HL-60/S4 (cell line): ENCODE results near the gene MINAR2.

Experiments
- in situ Hi-C: fragments of 300-500 bp; cut with MboI; formaldehyde crosslinking; loops from 2 replicates; pipeline ENCODE4 v1.14.3; 2022; ENCODE audit warnings: low sequenced_read_pairs

MINAR2 gene, protein sequence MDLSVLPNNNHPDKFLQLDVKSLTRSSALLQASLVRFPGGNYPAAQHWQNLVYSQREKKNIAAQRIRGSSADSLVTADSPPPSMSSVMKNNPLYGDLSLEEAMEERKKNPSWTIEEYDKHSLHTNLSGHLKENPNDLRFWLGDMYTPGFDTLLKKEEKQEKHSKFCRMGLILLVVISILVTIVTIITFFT

DNA sequence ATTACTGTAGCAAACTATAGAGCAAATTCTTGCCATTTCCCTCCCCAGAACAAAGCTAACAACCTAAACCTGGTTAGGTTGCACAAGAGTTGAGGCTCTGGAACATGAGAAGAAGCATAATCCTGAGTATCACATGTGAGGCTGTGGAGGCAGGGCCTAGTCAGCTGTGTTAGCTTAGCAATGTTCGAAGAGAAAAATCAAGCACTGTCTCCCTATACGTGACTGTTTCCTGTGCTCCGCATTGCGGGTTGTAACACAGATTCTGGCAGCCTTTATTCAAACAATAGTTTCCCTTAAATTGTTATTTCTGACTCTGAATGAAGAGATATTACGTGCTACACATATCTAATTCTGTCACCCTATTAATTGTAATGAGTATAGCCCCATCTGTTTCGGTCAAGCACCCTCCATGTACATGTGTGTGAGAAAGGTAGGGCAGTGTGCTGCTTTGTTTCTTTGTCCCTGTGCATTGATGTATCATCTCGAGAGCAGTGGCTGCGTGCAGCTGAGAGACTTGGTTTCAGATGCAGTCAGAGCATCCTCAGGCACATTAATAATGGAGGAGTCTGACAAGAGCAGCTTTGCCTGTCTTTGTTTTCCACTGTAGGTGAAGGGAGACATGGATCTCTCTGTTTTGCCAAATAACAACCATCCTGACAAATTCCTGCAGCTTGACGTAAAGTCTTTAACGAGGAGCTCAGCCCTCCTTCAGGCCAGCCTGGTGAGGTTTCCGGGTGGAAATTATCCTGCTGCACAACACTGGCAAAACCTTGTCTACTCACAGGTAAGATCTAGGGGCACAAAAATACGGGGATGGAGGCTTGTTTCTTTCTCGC lies at the start of gene MINAR2:
Gene MINAR2, plus strand, starts transcription at position 523 of the 836 bp plus-strand sequence. Its CDS starts 97 bp downstream, at position 620.
- in situ Hi-C loops: no loop called here

DNA sequence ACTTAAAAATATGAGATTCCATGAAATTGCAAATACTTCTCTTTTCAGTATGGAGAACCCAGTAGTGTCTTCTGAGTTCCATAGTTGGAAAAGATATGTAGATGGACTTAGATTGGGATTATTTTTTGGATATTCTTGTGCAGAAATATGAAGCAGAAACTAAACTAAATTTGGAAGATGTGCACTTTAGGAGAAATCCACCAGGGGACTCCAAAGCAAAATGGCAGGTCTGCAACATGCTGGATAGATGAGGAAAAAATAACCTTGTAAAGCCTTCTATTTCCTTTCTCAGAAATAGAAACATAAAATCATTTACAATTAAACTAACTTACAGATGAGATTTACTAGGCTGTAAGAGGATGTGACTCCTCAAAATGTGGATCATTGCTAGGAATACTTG lies 49.2 kb upstream of the MINAR2 start:
- in situ Hi-C loops: no loop called here

DNA sequence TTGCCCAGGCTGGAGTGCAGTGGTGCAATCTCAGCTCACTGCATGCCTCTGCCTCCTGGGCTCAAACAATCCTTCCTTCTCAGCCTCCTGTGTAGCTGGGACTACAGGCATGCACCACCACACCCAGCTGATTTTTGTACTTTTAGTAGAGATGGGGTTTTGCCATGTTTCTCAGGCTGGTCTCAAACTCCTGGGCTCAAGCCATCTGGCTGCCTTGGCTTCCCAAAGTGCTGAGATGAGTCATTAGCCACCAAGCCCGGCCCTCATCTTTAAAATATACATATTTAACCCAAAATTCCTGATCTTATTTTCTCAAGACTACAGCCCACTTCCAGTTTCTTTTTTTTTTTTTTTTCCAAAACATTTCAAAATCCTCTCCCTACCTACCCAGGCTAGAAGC lies 31.7 kb upstream of the MINAR2 start:
- in situ Hi-C loops: no loop called here

DNA sequence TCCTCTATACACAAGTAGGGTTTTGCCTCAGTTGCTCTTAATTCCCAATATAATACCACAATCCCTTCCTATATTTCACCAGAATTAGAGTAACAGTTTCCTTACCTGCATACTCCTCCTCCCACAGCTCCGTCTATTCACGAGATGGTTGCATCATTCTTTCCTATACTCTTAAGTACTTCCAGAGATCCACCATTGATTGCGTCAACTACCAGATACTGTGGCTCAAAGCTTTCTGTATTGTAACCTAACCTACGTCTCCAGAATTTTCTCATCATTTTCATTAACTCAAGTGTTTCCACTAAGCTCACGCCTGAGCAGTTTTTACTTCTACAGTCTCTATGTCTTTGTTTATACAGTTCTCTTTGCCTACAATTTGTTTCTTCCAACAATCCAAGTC lies 31.2 kb upstream of the MINAR2 start:
- in situ Hi-C loops: no loop called here

DNA sequence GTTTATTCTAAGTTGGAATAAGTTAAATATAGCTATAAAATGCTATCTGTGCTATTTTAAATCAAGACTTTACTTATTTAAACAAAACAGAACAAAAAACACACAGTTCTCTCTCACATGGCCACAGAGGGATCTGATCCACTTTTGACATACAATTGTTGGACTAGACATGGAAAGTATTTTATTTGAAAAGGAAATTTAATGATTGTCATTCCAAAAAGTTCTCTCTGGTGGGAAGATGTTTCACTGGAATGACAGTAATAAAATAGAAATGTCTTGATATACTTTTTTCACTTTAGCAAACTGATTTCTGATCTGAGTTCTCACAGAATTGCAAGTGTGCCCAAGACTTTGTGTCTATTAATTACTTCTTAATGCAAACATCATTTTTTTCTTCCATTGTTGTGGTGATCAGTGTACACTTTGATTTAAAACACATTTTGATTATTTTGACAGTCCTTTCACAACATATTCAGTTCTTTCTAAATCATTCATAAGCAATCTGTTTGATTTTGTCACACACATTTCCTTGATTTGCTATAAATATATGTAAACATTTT lies 30.1 kb upstream of the MINAR2 start:
- in situ Hi-C loops: no loop called here

DNA sequence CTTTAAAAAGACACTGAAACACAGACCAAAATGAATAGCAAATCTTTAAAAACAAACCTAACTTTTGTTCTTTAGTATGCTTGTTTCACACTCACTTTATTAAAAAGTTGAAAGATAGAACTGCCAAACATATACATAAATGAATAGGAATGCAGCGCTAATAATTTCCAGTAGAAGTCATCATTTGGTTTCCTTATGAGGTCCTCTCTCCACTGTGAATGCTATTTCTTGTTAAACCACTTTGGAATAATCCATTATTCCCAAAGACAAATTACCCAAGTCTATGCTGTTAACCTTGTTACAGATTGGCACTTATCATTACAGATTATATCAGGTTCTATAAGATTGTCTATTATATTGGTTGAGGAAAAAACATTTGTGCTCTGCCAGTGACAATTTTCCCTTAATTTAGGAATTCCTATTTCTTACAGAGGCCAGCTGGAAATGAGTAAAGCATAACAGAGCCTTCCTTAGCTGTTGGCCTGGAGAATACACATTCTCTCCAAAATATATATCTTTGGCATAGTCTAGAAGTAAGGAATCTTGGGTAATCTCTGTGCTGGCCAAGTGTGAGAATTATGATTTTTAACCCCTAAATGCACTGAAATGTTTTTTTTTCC lies 29.3 kb upstream of the MINAR2 start:
- in situ Hi-C loops: no loop called here

DNA sequence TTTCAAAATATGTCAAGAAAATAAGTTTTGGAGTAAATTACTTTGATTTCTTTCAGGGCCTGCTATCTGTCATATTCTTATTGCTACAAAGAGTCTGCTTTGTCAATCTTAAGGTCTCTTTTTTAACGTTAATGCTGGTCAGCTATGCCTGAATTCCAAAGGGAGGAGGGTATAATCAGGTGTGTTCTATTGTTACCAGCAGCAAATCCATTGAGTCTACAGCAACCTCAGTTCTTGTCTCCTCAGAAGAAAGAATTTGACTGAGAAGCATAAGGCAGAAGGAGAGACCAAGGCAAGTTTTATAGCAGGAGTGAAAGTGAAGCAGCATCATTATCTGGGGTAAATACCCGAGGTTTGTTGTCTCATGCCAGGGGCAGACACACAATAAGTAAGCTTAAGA lies 23.7 kb upstream of the MINAR2 start:
- in situ Hi-C loops: no loop called here

DNA sequence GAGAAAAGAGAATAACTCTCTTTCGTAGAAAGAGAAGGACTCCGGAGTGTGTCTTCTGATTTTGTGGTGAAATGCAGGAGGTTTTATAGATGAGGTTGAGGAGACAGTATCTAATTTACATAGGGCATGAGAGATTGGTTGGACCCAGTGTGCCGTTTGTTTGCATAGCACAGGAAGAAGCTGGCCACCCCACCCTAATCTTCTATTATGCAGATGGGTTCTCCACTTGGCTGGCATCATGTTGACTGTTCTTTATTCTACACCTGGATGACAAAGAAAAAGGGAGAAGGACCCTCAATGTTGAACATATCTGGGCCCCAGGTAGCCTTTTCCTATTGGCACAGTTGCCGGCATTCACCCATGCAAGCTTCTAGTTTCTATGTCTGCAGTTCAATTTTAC lies 23.2 kb upstream of the MINAR2 start:
- in situ Hi-C loops: no loop called here

DNA sequence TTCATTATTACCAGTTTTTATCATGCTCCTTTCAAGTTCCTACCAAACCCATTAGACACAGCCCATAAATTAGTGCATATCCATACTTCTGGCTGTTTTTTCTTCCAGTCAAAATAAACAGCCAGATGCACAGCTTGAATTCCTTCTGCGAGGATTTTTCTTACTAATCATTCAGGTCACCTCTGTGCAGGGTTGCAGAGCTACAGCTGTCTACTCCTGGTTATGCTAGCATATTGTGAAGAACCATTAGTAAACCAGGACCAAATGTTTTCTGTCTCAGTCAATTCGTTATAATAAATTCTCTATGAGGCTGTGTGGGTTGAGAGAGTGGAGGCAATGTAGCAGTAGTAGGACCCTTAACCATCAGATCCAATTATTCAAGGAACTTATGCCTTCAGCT lies 8.1 kb upstream of the MINAR2 start:
- in situ Hi-C loops: no loop called here

DNA sequence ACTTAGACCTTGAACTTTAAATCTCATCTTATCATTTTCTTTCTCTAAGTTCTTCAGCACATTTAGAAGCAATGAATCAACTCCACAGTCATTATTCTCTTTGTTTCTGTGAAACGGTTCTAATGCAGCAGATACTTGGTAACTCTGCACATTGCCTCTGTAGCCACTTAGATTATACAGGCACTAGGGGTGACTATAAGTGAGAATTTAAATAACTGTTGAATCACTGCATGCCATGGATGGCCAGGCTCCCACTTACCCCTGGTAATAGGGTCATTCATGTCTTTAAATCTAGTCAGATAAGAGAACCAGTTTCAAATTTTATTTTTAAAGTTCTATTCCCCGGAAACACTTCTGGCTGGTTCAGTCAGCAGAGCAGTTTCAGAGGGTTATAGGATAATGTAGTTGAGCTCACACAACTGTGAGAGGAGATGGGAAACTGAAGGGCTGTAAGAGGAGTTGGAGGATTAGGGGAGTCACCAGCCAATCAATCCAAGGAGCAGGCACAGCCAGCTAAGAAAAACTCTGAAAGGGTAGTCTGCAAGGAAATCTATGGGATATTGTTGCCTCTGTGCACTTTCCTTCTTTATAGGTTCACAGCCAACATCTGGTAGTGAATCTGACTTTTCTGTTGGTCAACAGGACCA lies 4.2 kb upstream of the MINAR2 start:
- in situ Hi-C loops: no loop called here

DNA sequence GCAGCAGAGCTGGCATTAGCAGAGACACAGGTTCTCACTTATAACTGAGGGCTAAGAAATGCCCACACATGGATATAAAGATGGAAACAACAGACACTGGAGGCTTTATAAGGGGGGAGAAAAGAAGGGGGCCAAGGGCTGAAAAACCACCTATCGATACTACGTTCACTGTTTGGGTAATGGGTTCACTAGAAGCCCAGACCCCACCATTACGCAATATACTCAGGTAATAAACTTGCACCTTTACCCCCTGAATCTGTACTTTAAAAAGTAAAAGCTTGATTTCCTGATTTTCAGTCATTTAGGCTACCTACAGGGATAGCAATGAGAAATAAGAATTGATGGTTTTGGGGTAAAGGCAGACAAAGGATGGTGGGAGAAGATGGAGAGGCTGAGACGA lies 1.9 kb upstream of the MINAR2 start:
- in situ Hi-C loops: no loop called here

DNA sequence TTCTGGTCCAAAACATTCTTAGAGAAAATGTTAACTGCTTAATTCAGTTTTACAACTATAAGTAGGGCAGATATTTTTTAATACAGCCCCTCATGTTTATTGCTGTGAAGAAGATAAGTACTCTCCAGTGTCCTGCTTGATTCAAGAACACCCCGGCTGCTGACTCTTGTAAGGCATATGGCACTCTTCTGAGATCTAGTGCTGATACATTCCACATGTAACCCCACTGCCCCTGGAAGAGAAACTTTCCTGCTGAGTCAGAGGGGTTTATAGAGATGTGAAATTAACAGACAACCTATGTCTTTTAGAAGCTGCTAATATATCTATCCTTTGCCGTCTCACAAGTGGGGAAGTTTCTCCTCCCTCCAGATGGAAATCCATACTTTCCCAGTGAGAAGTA lies 1.0 kb upstream of the MINAR2 start:
- in situ Hi-C loops: no loop called here

DNA sequence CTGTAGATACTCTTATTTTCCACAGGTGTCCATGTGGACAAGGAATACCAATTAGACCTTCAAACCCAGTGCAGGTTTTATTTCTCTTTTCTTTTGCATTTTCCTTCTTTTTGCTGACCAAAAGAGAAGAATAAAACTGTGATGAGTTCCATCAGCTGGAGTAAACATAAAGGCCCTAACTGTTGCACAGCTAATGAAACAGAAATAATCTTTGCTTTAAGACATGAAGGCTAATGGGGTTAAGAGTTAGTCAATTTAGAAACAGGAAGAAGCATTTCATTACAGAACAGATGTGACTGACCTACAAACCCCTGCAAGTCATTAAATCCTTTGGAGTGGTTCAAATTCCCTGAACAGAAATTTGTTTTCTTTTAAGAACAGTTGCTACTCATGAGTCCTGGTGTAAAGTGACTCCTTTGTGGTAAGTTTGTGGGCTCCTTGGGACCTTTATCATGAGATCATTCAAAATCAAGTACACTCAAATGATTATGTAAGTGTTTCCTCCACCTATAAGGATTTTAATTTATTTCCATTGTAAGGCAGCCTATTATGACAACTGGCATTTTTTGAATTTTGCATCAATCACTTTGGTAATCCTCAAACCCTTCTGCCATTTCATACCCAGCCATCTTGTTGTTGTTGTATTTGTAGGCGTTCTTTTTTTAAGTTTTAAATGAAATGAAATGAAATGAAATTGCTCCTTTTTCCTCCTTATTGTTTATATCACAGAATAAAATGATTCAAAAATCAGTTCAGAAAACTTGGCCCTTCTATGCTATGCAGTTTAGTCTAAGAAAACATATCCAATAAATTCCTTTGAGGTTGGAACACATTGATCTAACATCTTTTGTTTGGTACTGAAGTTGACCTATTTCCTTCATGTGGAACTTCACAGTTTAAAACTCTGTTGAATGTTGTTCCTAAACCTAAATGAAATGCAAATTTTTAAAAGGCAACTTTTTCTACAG lies 1.3 kb downstream of the MINAR2 start:
- in situ Hi-C loops: no loop called here

DNA sequence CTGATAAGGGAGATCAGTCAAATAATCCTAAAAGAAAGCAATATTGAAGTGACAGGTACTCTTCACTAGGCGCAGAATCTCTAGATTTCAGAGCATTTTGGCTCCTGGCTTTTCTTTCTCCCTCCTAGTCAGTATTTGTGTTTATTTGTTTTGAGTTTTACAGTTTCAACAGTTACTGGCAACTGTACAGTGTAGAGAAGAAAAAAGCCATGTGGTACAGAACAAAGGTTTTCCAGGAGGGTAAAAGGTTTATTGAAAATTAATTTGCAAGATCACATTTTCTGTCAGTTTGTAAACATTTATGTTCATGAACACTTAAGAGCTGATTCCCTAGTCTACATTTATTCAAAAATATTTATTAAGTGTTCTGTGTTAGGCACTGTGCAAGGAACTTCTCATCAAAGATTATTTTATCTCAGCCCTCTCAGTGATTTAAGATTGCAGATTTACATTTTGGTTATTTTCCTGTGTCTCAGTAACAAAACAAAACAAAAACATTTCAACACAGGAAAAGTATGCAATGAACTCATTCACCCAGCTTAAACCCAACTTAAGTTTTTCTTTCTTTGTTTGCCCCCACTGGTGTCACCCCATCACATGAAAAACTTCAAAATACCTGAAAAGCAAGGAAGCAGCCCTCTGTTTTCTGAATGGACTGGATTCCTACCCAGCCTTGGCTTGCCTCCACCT lies 12.9 kb downstream of the MINAR2 start:
- in situ Hi-C loops: loop anchor here (25.0 kb wide), 1 partner anchor 1548 kb away; no protein-coding TSS in a partner anchor

DNA sequence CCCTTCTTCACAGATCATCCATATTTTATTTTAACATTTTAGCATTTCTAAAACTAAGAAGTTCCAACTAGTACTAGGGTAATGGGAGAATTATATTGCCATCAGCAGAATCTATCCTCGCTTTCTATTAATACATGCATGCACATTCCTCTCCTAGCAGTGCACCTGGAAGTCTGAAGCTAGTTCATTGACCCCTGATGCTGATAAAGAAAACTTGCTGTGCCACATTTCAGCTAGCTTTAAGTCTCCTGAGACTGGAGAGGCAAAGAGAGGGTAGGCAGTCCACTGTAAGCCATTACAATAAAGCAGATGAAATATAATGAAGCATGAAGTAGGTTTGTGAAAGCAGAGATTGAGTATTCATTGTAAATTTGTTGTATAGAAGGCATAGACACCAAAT lies 15.8 kb downstream of the MINAR2 start:
- in situ Hi-C loops: loop anchor here (25.0 kb wide), 1 partner anchor 1551 kb away; no protein-coding TSS in a partner anchor

DNA sequence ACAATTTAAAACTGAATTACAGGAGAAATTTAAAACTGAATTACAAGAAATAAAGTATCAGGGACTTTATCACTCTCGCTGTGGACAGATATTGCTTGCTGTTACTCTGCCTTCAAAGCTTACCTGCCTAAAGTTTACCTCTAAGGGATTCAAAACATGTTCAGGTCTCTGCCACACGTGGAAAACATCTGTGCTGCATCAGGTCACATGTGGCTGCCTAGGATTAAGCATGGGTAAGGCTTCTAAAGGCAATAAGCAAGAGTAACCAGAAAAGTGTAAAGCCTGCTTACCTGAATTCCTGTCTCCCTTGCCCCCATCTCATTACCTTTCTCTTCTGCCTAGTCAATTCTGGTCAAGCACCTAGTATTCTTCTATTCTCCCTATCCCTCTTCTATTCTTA lies 18.9 kb downstream of the MINAR2 start:
- in situ Hi-C loops: loop anchor here (25.0 kb wide), 1 partner anchor 1554 kb away; no protein-coding TSS in a partner anchor

DNA sequence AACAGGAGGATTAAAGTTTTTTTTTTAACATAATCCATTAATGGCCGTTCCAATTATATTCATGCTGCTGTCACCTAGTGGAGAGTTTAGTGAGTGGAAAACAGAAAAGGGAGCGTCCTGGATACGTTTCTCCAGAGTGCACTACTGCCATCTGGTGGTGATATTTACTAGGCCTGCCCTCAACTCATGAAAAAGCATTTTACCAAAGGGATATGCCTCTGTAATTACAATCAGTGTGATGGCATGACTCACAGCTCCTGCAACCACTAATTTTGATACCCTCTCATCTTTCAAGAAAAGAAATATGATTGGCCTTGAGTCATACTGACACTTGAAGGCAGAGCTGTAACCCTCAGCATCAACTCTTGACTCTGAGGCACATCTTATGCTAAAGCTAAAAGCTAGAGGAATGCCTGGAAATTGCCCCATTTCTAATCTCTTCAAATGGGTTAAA lies 20.1 kb downstream of the MINAR2 start:
- in situ Hi-C loops: loop anchor here (25.0 kb wide), 1 partner anchor 1556 kb away; no protein-coding TSS in a partner anchor

DNA sequence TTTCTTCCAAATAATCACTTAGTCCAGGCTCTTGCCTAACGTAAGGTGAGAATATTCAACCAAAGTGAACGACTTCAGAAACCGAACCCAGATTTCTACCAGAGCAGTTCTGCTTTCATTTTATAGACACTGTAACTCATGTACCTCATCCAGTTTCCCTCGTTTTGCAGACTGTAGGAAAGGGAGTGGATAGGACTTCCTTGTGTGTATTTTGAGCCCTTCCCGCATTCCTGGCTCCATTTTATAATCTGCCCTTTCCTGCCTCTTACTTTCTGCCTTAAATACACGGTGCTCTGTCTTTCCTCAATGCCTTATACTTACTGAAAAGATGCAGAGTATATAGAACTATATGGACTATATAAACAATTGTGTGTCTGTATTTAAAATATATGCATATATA lies 20.8 kb downstream of the MINAR2 start:
- in situ Hi-C loops: loop anchor here (25.0 kb wide), 1 partner anchor 1556 kb away; no protein-coding TSS in a partner anchor
